ENCODE data around the gene ADAMTS3.

The ADAMTS3 gene

GRCh38 chr4:72467633-72468032, 101.4 kb downstream of the ADAMTS3 start:
- Histone ChIP-seq H3K27ac (no peak overlapping the region), H3K36me3 (no peaks in the 10 kb centered on the region)

GRCh38 chr4:72463724-72464123, 105.3 kb downstream of the ADAMTS3 start:
- Histone ChIP-seq H3K9me3 (ENCODE audit: severe bottlenecking) (no peaks in the 10 kb centered on the region), H3K27ac (no peak overlapping the region), H3K36me3 (no peaks in the 10 kb centered on the region), H3K27me3 (ENCODE audit: insufficient read depth, low read depth, severe bottlenecking) (no peaks in the 10 kb centered on the region), H3K4me3 (ENCODE audit: low read depth, low read length) (no peak overlapping the region)
- TF ChIP-seq CTCF (IDR thresholded peaks at IDR 0.05; ENCODE audit: low read depth, low read length) = no peak
- no peak for DNase-seq

More at GRCh38 chr4:72467633-72468032, 101.4 kb downstream of the ADAMTS3 start:
- no peaks in the 10 kb centered on the region for H3K27me3 ChIP-seq (ENCODE audit: insufficient read depth, low read depth, severe bottlenecking)
- no peak for TF ChIP-seq CTCF (IDR thresholded peaks at IDR 0.05; ENCODE audit: low read depth, low read length)
- no peak for DNase-seq
- H3K9me3 ChIP-seq (ENCODE audit: severe bottlenecking) = no peaks in the 10 kb centered on the region
- no peak overlapping the region for H3K4me3 ChIP-seq (ENCODE audit: low read depth, low read length)

GRCh38 chr4:72457158-72457557, 111.9 kb downstream of the ADAMTS3 start:
- no peak for DNase-seq
- TF ChIP-seq CTCF (IDR thresholded peaks at IDR 0.05; ENCODE audit: low read depth, low read length) = no peak
- H3K27me3 ChIP-seq (ENCODE audit: insufficient read depth, low read depth, severe bottlenecking) = no peaks in the 10 kb centered on the region
- no peaks in the 10 kb centered on the region for H3K9me3 ChIP-seq (ENCODE audit: severe bottlenecking)
- H3K4me3 ChIP-seq (ENCODE audit: low read depth, low read length) = no peak overlapping the region
- H3K36me3 ChIP-seq = no peaks in the 10 kb centered on the region
- no peak overlapping the region for H3K27ac ChIP-seq

- no peak for DNase-seq
Observed at GRCh38 chr4:72451349-72451748, 117.7 kb downstream of the ADAMTS3 start.

GRCh38 chr4:72449705-72450104, 119.3 kb downstream of the ADAMTS3 start:
- no peak for TF ChIP-seq CTCF (IDR thresholded peaks at IDR 0.05; ENCODE audit: low read depth, low read length)
- no peak overlapping the region for H3K27ac ChIP-seq

More at GRCh38 chr4:72451349-72451748, 117.7 kb downstream of the ADAMTS3 start:
- H3K9me3 ChIP-seq (ENCODE audit: severe bottlenecking) = no peaks in the 10 kb centered on the region
- no peak overlapping the region for H3K27ac ChIP-seq
- H3K4me3 ChIP-seq (ENCODE audit: low read depth, low read length) = no peak overlapping the region
- no peak for TF ChIP-seq CTCF (IDR thresholded peaks at IDR 0.05; ENCODE audit: low read depth, low read length)
- H3K36me3 ChIP-seq = no peaks in the 10 kb centered on the region
- no peaks in the 10 kb centered on the region for H3K27me3 ChIP-seq (ENCODE audit: insufficient read depth, low read depth, severe bottlenecking)

GRCh38 chr4:72448231-72448630, 120.8 kb downstream of the ADAMTS3 start:
- Histone ChIP-seq H3K27ac (no peak overlapping the region), H3K27me3 (ENCODE audit: insufficient read depth, low read depth, severe bottlenecking) (no peaks in the 10 kb centered on the region), H3K4me3 (ENCODE audit: low read depth, low read length) (no peak overlapping the region), H3K9me3 (ENCODE audit: severe bottlenecking) (no peaks in the 10 kb centered on the region), H3K36me3 (no peaks in the 10 kb centered on the region)
- TF ChIP-seq CTCF (IDR thresholded peaks at IDR 0.05; ENCODE audit: low read depth, low read length) = no peak
- DNase-seq = no peak

More at GRCh38 chr4:72449705-72450104, 119.3 kb downstream of the ADAMTS3 start:
- no peak overlapping the region for H3K4me3 ChIP-seq (ENCODE audit: low read depth, low read length)
- DNase-seq = no peak
- H3K9me3 ChIP-seq (ENCODE audit: severe bottlenecking) = no peaks in the 10 kb centered on the region
- no peaks in the 10 kb centered on the region for H3K36me3 ChIP-seq
- H3K27me3 ChIP-seq (ENCODE audit: insufficient read depth, low read depth, severe bottlenecking) = no peaks in the 10 kb centered on the region

All from WERI-Rb-1 (cell line).